ENCODE data around the gene SCN4A.
A peak's percentile ranks its signal among the peaks of the same experiment; 100 is the strongest.
"Not testable (repeated sequence)": the region's sequence is repeated elsewhere in the genome, so short reads cannot be mapped to it uniquely, and the experiment has no call there.

SCN4A gene

GRCh38 chr17:63896524-63897354 is 76.0 kb downstream of the SCN4A start, which contains the start of gene CSH1:
Gene CSH1, minus strand, starts transcription at chr17:63896574. Its CDS starts 63 bp downstream, at chr17:63896511.
- not testable (repeated sequence) for FAIRE-seq; DNase-seq (ENCODE audit: extremely low spot score, insufficient read length, low read depth)

GRCh38 chr17:63894821-63895220 is 77.9 kb downstream of the SCN4A start:
- not testable (repeated sequence) for FAIRE-seq

GRCh38 chr17:63894021-63894420 is 78.7 kb downstream of the SCN4A start:
- DNase-seq (ENCODE audit: extremely low spot score, insufficient read length, low read depth); FAIRE-seq: not testable (repeated sequence)

More at GRCh38 chr17:63894821-63895220, 77.9 kb downstream of the SCN4A start:
- DNase-seq (ENCODE audit: extremely low spot score, insufficient read length, low read depth), result not testable (repeated sequence)

GRCh38 chr17:63892316-63893037 is 80.2 kb downstream of the SCN4A start:
- not testable (repeated sequence) for DNase-seq (ENCODE audit: extremely low spot score, insufficient read length, low read depth); FAIRE-seq

DNA sequence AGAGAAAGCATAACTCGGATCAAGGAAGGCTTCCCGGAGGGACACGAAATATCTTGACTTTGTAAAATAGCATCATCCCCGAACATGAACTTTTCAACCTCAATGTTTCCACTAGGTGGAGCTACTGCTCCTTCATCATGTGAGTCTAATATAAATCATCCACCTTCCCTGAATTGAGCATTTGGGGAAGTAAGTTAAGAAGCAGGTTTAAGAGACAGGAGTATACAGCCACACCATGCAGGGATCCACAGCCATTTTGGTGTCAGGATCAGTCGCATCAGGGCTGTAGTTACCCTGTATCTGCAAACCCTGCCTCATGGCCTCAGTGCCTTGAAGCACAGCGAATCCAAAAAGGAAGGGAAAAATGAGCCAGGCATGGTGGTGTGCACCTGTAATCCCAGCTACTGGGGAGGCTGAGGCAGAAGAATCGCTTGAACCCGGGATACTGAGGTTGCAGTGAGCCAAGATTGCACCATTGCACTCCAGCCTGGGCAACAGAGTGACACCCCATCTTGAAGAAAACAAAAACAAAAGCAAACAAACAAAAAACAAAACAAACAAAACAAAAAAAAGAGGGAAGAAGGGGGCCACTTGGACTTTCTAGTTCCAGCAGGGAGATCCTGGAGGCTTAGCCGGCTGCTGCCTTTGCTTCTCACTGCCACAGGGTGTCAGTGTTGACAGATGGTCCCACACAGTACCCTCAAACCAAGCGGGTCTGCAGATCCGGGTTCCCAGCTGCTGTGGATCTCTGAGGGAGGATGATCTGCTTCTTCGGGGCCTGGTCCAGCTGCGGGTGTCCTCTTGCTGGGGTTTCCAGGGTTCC is 83.5 kb downstream of the SCN4A start:
- not testable (repeated sequence) for DNase-seq (ENCODE audit: extremely low spot score, insufficient read length, low read depth)
- FAIRE-seq, result peak; percentile 21

Data from GM18507 (cell line).